ENCODE data around the gene COL20A1. TPM values are rescaled to one million over a fixed set of nuclear protein-coding genes. Genes with fewer than 3 reads are reported as not detected.

Gene COL20A1
- total RNA-seq, 1 experiment from 2014 or later = not detected

GRCh38 chr20:63382551-63383300, 89.7 kb downstream of the COL20A1 start:
- no peak overlapping the region for H3K9ac ChIP-seq (ENCODE audit: low read length)
- H3K4me1 ChIP-seq (ENCODE audit: insufficient read depth, low read length) = no peaks in the 10 kb centered on the region
- H3F3A ChIP-seq (ENCODE audit: low read length, unreplicated experiment) = no peaks in the 10 kb centered on the region
- no TSS peak for BruUV-seq (replicated peaks)
- H3K79me2 ChIP-seq (ENCODE audit: low read length) = no peaks in the 10 kb centered on the region
- no peak for TF ChIP-seq EZH2phosphoT487 (IDR thresholded peaks at IDR 0.05; ENCODE audit: borderline replicate concordance, low read length)
- TF ChIP-seq CTCF (conservative IDR thresholded peaks at IDR 0.05; ENCODE audit: low read depth, low read length) = no peak
- TF ChIP-seq EZH2 (IDR thresholded peaks at IDR 0.05; ENCODE audit: low read length, unreplicated experiment) = no peak
- H4K20me1 ChIP-seq (ENCODE audit: low read length) = no peaks in the 10 kb centered on the region
- H3K36me3 ChIP-seq (ENCODE audit: low read depth, low read length) = no peaks in the 10 kb centered on the region
- H3K27me3 ChIP-seq (ENCODE audit: low read length) = peaks cover 38% of the 10 kb centered on the region
- CTCF ChIA-PET = interaction anchor here (3.5 kb wide), 1 partner anchor 73 kb away, joined by 37 read pairs; no protein-coding TSS in a partner anchor
- POLR2A ChIA-PET (ENCODE audit: unreplicated experiment) = no interaction called here
- H3K9me3 ChIP-seq (ENCODE audit: low read length) = peaks cover 9% of the 10 kb centered on the region; the same call in 1 of the 2 replicates
- no peak overlapping the region for H3K4me3 ChIP-seq (ENCODE audit: low read length)
- no peak for DNase-seq
- H3K27ac ChIP-seq (ENCODE audit: low read length) = no peak overlapping the region
- no peak overlapping the region for H2AFZ ChIP-seq (ENCODE audit: low read length)
- H3K9me2 ChIP-seq (replicated peaks; ENCODE audit: low read length) = no peaks in the 10 kb centered on the region
- no peak overlapping the region for H3K4me2 ChIP-seq (ENCODE audit: low read length)
- ATAC-seq = no peak
- intact Hi-C loops (cut with micrococcal nuclease) = no loop called here

- no peak overlapping the region for H3K9ac ChIP-seq (ENCODE audit: low read length)
- H4K20me1 ChIP-seq (ENCODE audit: low read length) = no peaks in the 10 kb centered on the region
- H2AFZ ChIP-seq (ENCODE audit: low read length) = no peak overlapping the region
- H3K4me3 ChIP-seq (ENCODE audit: low read length) = no peak overlapping the region
- no peak overlapping the region for H3K27ac ChIP-seq (ENCODE audit: low read length)
- TF ChIP-seq EZH2 (IDR thresholded peaks at IDR 0.05; ENCODE audit: low read length, unreplicated experiment) = no peak
- TF ChIP-seq CTCF (conservative IDR thresholded peaks at IDR 0.05; ENCODE audit: low read depth, low read length) = no peak
- TF ChIP-seq EZH2phosphoT487 (IDR thresholded peaks at IDR 0.05; ENCODE audit: borderline replicate concordance, low read length) = no peak
- no peaks in the 10 kb centered on the region for H3F3A ChIP-seq (ENCODE audit: low read length, unreplicated experiment)
- H3K27me3 ChIP-seq (ENCODE audit: low read length) = peaks cover 38% of the 10 kb centered on the region
- H3K79me2 ChIP-seq (ENCODE audit: low read length) = no peaks in the 10 kb centered on the region
- no peak overlapping the region for H3K4me2 ChIP-seq (ENCODE audit: low read length)
- ChIA-PET CTCF (interaction anchor here (3.5 kb wide), 1 partner anchor 74 kb away, joined by 37 read pairs; no protein-coding TSS in a partner anchor), POLR2A (ENCODE audit: unreplicated experiment) (no interaction called here)
- no TSS peak for BruUV-seq (replicated peaks)
- no peaks in the 10 kb centered on the region for H3K9me2 ChIP-seq (replicated peaks; ENCODE audit: low read length)
- DNase-seq = no peak
- intact Hi-C loops (cut with micrococcal nuclease) = no loop called here
- H3K9me3 ChIP-seq (ENCODE audit: low read length) = peaks cover 9% of the 10 kb centered on the region; the same call in 1 of the 2 replicates
- no peak for ATAC-seq
- H3K4me1 ChIP-seq (ENCODE audit: insufficient read depth, low read length) = no peaks in the 10 kb centered on the region
- H3K36me3 ChIP-seq (ENCODE audit: low read depth, low read length) = no peaks in the 10 kb centered on the region
Observed at GRCh38 chr20:63383556-63383955, 90.6 kb downstream of the COL20A1 start.

- Histone ChIP-seq H3K4me3 (ENCODE audit: low read length) (no peak overlapping the region), H3K4me2 (ENCODE audit: low read length) (no peak overlapping the region), H4K20me1 (ENCODE audit: low read length) (no peaks in the 10 kb centered on the region), H3K4me1 (ENCODE audit: insufficient read depth, low read length) (no peaks in the 10 kb centered on the region), H3K9me3 (ENCODE audit: low read length) (peaks cover 9% of the 10 kb centered on the region; the same call in 1 of the 2 replicates), H3K27ac (ENCODE audit: low read length) (no peak overlapping the region), H2AFZ (ENCODE audit: low read length) (no peak overlapping the region), H3K79me2 (ENCODE audit: low read length) (no peaks in the 10 kb centered on the region), H3K27me3 (ENCODE audit: low read length) (peaks cover 45% of the 10 kb centered on the region), H3F3A (ENCODE audit: low read length, unreplicated experiment) (no peaks in the 10 kb centered on the region), H3K36me3 (ENCODE audit: low read depth, low read length) (no peaks in the 10 kb centered on the region), H3K9me2 (replicated peaks; ENCODE audit: low read length) (no peaks in the 10 kb centered on the region), H3K9ac (ENCODE audit: low read length) (no peak overlapping the region)
- TF ChIP-seq EZH2 (IDR thresholded peaks at IDR 0.05; ENCODE audit: low read length, unreplicated experiment) (no peak), EZH2phosphoT487 (IDR thresholded peaks at IDR 0.05; ENCODE audit: borderline replicate concordance, low read length) (no peak), CTCF (conservative IDR thresholded peaks at IDR 0.05; ENCODE audit: low read depth, low read length) (no peak)
- ChIA-PET POLR2A (ENCODE audit: unreplicated experiment) (no interaction called here), CTCF (no interaction called here)
- ATAC-seq = no peak
- intact Hi-C loops (cut with micrococcal nuclease) = no loop called here
- no peak for DNase-seq
- BruUV-seq (replicated peaks) = no TSS peak
Observed at GRCh38 chr20:63384336-63384735, 91.3 kb downstream of the COL20A1 start.
